H9 (cell line): ENCODE data around the gene RYR1. TPM values are rescaled to one million over a fixed set of nuclear protein-coding genes. Genes with fewer than 3 reads are reported as not detected.

Experiments used
- DNase-seq: peaks from one replicate; pipeline ENCODE4 v3.0.0-alpha.2; 2017
- H2AFZ ChIP-seq: one replicate; pipeline ENCODE4 v1.6.1; 2013; ENCODE audit warnings: mild to moderate bottlenecking, low read length, control low read depth, moderate library complexity
- H2AK5ac ChIP-seq: 2 replicates; pipeline ENCODE4 v1.6.1; 2013; ENCODE audit warnings: low read length, control low read depth, mixed read lengths; ENCODE audit not compliant: insufficient read length
- H2BK120ac ChIP-seq: one replicate; pipeline ENCODE4 v1.6.1; 2013; ENCODE audit warnings: low read depth, mild to moderate bottlenecking, low read length, control low read depth, inconsistent platforms; ENCODE audit not compliant: poor library complexity, severe bottlenecking
- H2BK12ac ChIP-seq: 2 replicates; pipeline ENCODE4 v1.6.1; 2013; ENCODE audit warnings: low read length, control low read depth, mixed read lengths, low read depth; ENCODE audit not compliant: insufficient read length
- H2BK15ac ChIP-seq: 2 replicates; pipeline ENCODE4 v1.6.1; 2013; ENCODE audit warnings: low read depth, low read length, control low read depth
- H2BK20ac ChIP-seq: one replicate; pipeline ENCODE4 v1.6.1; 2013; ENCODE audit warnings: low read depth, mild to moderate bottlenecking, low read length, control low read depth, inconsistent platforms; ENCODE audit not compliant: poor library complexity, severe bottlenecking
- H2BK5ac ChIP-seq: 2 replicates; pipeline ENCODE4 v1.6.1; 2013; ENCODE audit warnings: low read length, control low read depth, mixed read lengths; ENCODE audit not compliant: insufficient read length
- H3K14ac ChIP-seq: 2 replicates; pipeline ENCODE4 v1.6.1; 2013; ENCODE audit warnings: low read length, control low read depth; ENCODE audit not compliant: insufficient read depth
- H3K18ac ChIP-seq: 2 replicates; pipeline ENCODE4 v1.6.1; 2013; ENCODE audit warnings: low read depth, mild to moderate bottlenecking, mixed read lengths, low read length, control low read depth; ENCODE audit not compliant: insufficient read length
- H3K23ac ChIP-seq: 2 replicates; pipeline ENCODE4 v1.6.1; 2013; ENCODE audit warnings: low read length, control low read depth, mixed read lengths, low read depth; ENCODE audit not compliant: insufficient read length
- H3K23me2 ChIP-seq: 2 replicates; pipeline ENCODE4 v1.6.1; 2013; ENCODE audit warnings: low read depth, mild to moderate bottlenecking, mixed read lengths, low read length, control low read depth; ENCODE audit not compliant: insufficient read length, poor library complexity, severe bottlenecking
- H3K27ac ChIP-seq: 2 replicates; pipeline ENCODE4 v1.5.1; 2013; ENCODE audit warnings: low read length, control low read depth, mixed read lengths, low read depth; ENCODE audit not compliant: insufficient read length
- H3K27me3 ChIP-seq: 2 replicates; pipeline ENCODE4 v1.6.1; 2013; ENCODE audit warnings: low read length, control low read depth, inconsistent platforms; ENCODE audit not compliant: insufficient read depth
- H3K4ac ChIP-seq: 2 replicates; pipeline ENCODE4 v1.6.1; 2013; ENCODE audit warnings: low read depth, mild to moderate bottlenecking, control low read depth, inconsistent platforms, low read length, moderate library complexity
- H3K4me1 ChIP-seq: 2 replicates; pipeline ENCODE4 v1.6.1; 2013; ENCODE audit warnings: low read length, control low read depth, inconsistent platforms; ENCODE audit not compliant: insufficient read depth
- H3K4me2 ChIP-seq: 2 replicates; pipeline ENCODE4 v1.6.1; 2013; ENCODE audit warnings: low read length, control low read depth, mixed read lengths; ENCODE audit not compliant: insufficient read length, insufficient read depth
- H3K56ac ChIP-seq: 2 replicates; pipeline ENCODE4 v1.6.1; 2013; ENCODE audit warnings: low read depth, mild to moderate bottlenecking, mixed read lengths, low read length, control low read depth; ENCODE audit not compliant: insufficient read length
- H3K79me1 ChIP-seq: 2 replicates; pipeline ENCODE4 v1.6.1; 2013; ENCODE audit warnings: low read depth, mild to moderate bottlenecking, moderate library complexity, low read length, control low read depth, inconsistent platforms; ENCODE audit not compliant: insufficient read depth, poor library complexity, severe bottlenecking
- H3K79me2 ChIP-seq: 2 replicates; pipeline ENCODE4 v1.6.1; 2013; ENCODE audit warnings: low read length, control low read depth, inconsistent platforms; ENCODE audit not compliant: insufficient read depth
- H3K9ac ChIP-seq: 2 replicates; pipeline ENCODE4 v1.6.1; 2013; ENCODE audit warnings: low read length, control low read depth, mixed read lengths; ENCODE audit not compliant: insufficient read length; ENCODE audit errors: extremely low read depth
- H3K9me3 ChIP-seq: one replicate; pipeline ENCODE4 v1.6.1; 2013; ENCODE audit warnings: low read depth, low read length, inconsistent platforms; ENCODE audit not compliant: control insufficient read depth
- H3T11ph ChIP-seq: one replicate; pipeline ENCODE4 v1.6.1; 2013; ENCODE audit warnings: mild to moderate bottlenecking, low read length, control low read depth, inconsistent platforms
- H4K20me1 ChIP-seq: one replicate; pipeline ENCODE4 v1.6.1; 2013; ENCODE audit not compliant: control insufficient read depth, insufficient read length, insufficient read depth
- H4K5ac ChIP-seq: 2 replicates; pipeline ENCODE4 v1.6.1; 2013; ENCODE audit warnings: low read depth, mild to moderate bottlenecking, mixed read lengths, low read length, control low read depth; ENCODE audit not compliant: insufficient read length
- H4K8ac ChIP-seq: replicated peaks from 2 replicates; pipeline ENCODE4 v1.6.1; 2013; ENCODE audit warnings: low read length, control low read depth, mixed read lengths, low read depth; ENCODE audit not compliant: insufficient read length
- H4K91ac ChIP-seq: 2 replicates; pipeline ENCODE4 v1.6.1; 2013; ENCODE audit warnings: low read depth, mild to moderate bottlenecking, moderate library complexity, mixed read lengths, low read length, control low read depth; ENCODE audit not compliant: insufficient read length
- H3K27ac Mint-ChIP-seq, 3 experiments: 2 replicates in 2 of 3; 3 replicates in 1 of 3; pipeline ENCODE4 v1.8.0; 2020 to 2021; ENCODE audit warnings: mixed read lengths in 3 of 3, mild to moderate bottlenecking in 1 of 3, moderate library complexity in 1 of 3
- H3K27me3 Mint-ChIP-seq: 2 replicates; pipeline ENCODE4 v1.8.0; 2021; ENCODE audit warnings: low read depth, mild to moderate bottlenecking, moderate library complexity, mixed read lengths
- H3K36me3 Mint-ChIP-seq, 3 experiments: 2 replicates in 2 of 3; 3 replicates in 1 of 3; pipeline ENCODE4 v1.8.0; 2020 to 2021; ENCODE audit warnings: low read depth in 3 of 3, mixed read lengths in 3 of 3; ENCODE audit not compliant: insufficient read depth in 1 of 3
- H3K4me1 Mint-ChIP-seq, 2 experiments: 2 replicates each; pipeline ENCODE4 v1.8.0; 2020; ENCODE audit warnings: mixed read lengths in 2 of 2
- H3K4me3 Mint-ChIP-seq, 2 experiments: 2 replicates in 1 of 2; 3 replicates in 1 of 2; pipeline ENCODE4 v1.8.0; 2020 to 2021; ENCODE audit warnings: mild to moderate bottlenecking in 2 of 2, mixed read lengths in 2 of 2, moderate library complexity in 1 of 2
- H3K9me3 Mint-ChIP-seq, 2 experiments: 2 replicates in 1 of 2; 3 replicates in 1 of 2; pipeline ENCODE4 v1.8.0; 2020; ENCODE audit warnings: mild to moderate bottlenecking in 2 of 2, mixed read lengths in 2 of 2, moderate library complexity in 1 of 2
- CTCF ChIP-seq: fragments of 200-600 bp; sonication (generic); conservative IDR thresholded peaks from 3 replicates; pipeline ENCODE4 v1.8.0; 2021; ENCODE audit warnings: antibody characterized with exemption, mild to moderate bottlenecking
- WGBS: extraction: QIAGEN DNeasy Blood & Tissue Kit; methylation state at CpG from one replicate; pipeline ENCODE4 v1.1.7; 2013; ENCODE audit warnings: missing lambda C conversion rate, low lambda C conversion rate, mixed read lengths; ENCODE audit not compliant: insufficient read length; ENCODE audit errors: extremely low coverage; 5-methylcytosine and 5-hydroxymethylcytosine counted together
- total RNA-seq: library from RNA; stranded (reverse); gene quantifications from 2 replicates; pipeline ENCODE4 v1.2.1, GENCODE V29; 2021

Gene RYR1
- total RNA-seq, 1 experiment from 2014 or later = 8.9 TPM

DNA sequence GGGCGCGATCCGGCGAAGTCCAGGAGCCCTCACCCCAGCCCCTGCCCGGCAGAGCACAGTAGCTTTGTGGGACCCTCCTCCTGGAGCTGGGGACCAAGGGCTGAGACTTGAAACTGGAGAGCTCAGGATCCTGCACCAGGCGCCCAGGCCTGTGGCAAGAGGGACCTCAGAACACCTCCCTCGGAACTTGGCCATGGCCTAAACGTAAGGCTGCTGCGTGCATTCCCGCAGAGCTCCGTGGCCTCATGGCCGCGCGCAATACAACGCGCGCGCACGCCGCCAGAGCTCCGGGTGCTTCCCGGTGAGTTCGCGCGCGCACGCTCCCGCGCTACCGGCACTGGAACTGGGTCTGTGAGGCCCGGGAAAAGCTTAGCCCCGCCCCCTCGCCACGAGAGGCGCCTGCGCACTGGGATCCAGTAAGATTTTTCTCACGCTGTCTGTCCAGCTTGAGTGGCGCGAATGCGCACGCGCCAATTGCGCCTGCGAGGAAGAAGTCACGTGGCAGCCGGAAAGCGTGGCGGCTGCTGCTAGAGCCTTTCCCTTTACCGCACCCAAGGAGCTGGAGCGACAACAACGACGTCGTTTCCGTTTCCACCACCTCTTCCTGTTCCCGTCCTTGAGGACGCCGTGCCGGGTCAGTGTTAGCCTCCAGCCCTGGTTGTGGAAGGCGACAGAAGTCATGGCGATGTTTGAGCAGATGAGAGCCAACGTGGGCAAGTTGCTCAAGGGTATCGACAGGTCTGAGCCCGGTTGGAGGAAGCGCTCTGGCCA, 185.3 kb downstream of the RYR1 start, which contains the start of gene EIF3K:
TSS of gene EIF3K (plus strand) at position 599 of the 771 bp plus-strand sequence. CDS start at position 680, 81 bp downstream.
- H4K8ac ChIP-seq = peak within 1 kb of the TSS; percentile 38
- H3K56ac ChIP-seq = no peak within 1 kb of the TSS
- H3K27me3 ChIP-seq = no peaks in the 10 kb centered on the region
- no peaks in the 10 kb centered on the region for H4K20me1 ChIP-seq
- Mint-ChIP-seq H3K27ac (peak within 1 kb of the TSS; percentile 95 to 100 (median 97)), H3K4me1 (peaks cover 18 to 29% of the 10 kb centered on the region in 2 experiments), H3K36me3 (peaks cover 20 to 40% (median 30%) of the 10 kb centered on the region in 3 experiments), H3K4me3 (peak within 1 kb of the TSS; percentile 100), H3K9me3 (no peaks in the 10 kb centered on the region; a peak in 1 of 5 replicates), H3K27me3 (no peaks in the 10 kb centered on the region)
- H2BK120ac ChIP-seq = no peak within 1 kb of the TSS
- H3K4ac ChIP-seq = no peak within 1 kb of the TSS
- H2BK12ac ChIP-seq = no peak within 1 kb of the TSS
- H3K9me3 ChIP-seq = no peaks in the 10 kb centered on the region
- H2AFZ ChIP-seq = no peak within 1 kb of the TSS
- H3K27ac ChIP-seq = no peak within 1 kb of the TSS
- H4K91ac ChIP-seq = no peak within 1 kb of the TSS
- peaks cover 4% of the 10 kb centered on the region; the same call in 1 of the 2 replicates for H3K79me2 ChIP-seq
- H3K18ac ChIP-seq = peak within 1 kb of the TSS; percentile 9
- no peak for TF ChIP-seq CTCF
- no peak within 1 kb of the TSS for H2BK5ac ChIP-seq
- peak within 1 kb of the TSS; percentile 36; the same call in 1 of the 2 replicates for H3K14ac ChIP-seq
- peak; percentile 99 for DNase-seq
- H3K9ac ChIP-seq = peak within 1 kb of the TSS; percentile 92
- H3T11ph ChIP-seq = no peak within 1 kb of the TSS
- H3K4me2 ChIP-seq = peak within 1 kb of the TSS; percentile 99
- no peak within 1 kb of the TSS for H2BK15ac ChIP-seq
- no peak within 1 kb of the TSS for H2BK20ac ChIP-seq
- WGBS = no CpG with 5 or more reads among the region's 64 CpGs
- peaks cover 4% of the 10 kb centered on the region; the same call in 1 of the 2 replicates for H3K4me1 ChIP-seq
- H4K5ac ChIP-seq = no peak within 1 kb of the TSS
- peaks cover 3% of the 10 kb centered on the region for H3K79me1 ChIP-seq
- H3K23ac ChIP-seq = no peak within 1 kb of the TSS
- H3K23me2 ChIP-seq = peaks cover 5% of the 10 kb centered on the region
- H2AK5ac ChIP-seq = no peak within 1 kb of the TSS
